Measurements from ENCODE around the gene PLA2G12A.

- TF ChIP-seq EZH2 (IDR thresholded peaks at IDR 0.05; ENCODE audit: low read length, missing control alignments) (no peak), CTCF (conservative IDR thresholded peaks at IDR 0.05 in 1 of 2, IDR thresholded peaks at IDR 0.05 in 1 of 2; ENCODE audit: low read depth in 1 of 2, low read length in 2 of 2) (no peak)
Observed at GRCh38 chr4:109708990-109709389, 20.9 kb downstream of the PLA2G12A start.

Data from fibroblast of lung (primary cell).